Measurements from ENCODE around the gene PRMT3.

Gene PRMT3

GRCh38 chr11:20501252-20501651 is 113.7 kb downstream of the PRMT3 start:
- Histone ChIP-seq H4K20me1 (no peaks in the 10 kb centered on the region), H3K36me3 (peaks cover 28% of the 10 kb centered on the region), H3K27ac (no peak overlapping the region), H3K9me3 (no peaks in the 10 kb centered on the region), H3K9ac (no peak overlapping the region), H3K4me1 (no peaks in the 10 kb centered on the region), H3K4me2 (no peak overlapping the region), H3K27me3 (no peaks in the 10 kb centered on the region), H3K4me3 (no peak overlapping the region)
- no peak for TF ChIP-seq Cebpa-rat (IDR thresholded peaks at IDR 0.05)

DNA sequence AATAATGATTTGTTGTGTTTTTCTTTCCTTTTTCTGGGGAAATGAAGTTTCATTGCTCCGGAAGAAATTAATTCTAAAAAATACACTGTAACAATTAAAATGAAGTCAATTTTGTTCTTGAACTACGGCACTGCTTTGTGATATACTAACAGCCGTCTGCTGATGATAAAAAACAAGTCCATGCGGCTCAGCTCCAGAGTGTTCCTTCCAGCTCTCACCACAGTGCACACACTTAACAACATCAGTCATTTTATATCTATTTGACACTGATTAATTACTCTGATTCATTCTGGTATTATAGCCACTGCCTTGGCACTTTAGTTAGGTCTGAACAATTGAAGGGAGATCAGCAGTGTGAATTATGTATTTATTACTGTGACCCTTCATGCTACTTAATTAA is 114.5 kb downstream of the PRMT3 start:
- Histone ChIP-seq H3K9me3 (no peaks in the 10 kb centered on the region), H3K36me3 (peaks cover 23% of the 10 kb centered on the region), H3K4me1 (no peaks in the 10 kb centered on the region), H3K9ac (no peak overlapping the region), H3K4me2 (no peak overlapping the region), H3K27me3 (no peaks in the 10 kb centered on the region), H4K20me1 (no peaks in the 10 kb centered on the region), H3K4me3 (no peak overlapping the region), H3K27ac (no peak overlapping the region)
- no peak for TF ChIP-seq Cebpa-rat (IDR thresholded peaks at IDR 0.05)

DNA sequence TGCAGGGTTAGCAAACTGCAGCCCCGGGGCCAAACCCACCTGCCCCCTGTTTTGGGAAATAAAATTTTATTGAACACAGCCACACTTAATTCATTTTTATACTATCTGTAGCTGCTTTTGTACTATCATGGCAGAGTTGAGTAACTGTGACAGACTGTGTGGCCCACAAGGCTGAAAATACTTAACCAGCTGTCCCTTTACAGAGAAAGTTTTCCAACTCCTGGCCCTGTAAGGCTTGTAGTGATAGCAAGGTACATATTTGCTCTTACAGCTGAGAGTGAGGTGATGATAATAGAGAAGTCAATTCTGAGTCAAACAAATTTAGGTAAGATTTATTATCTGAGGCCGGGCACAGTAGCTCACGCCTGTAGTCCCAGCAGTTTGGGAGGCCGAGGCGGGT is 124.5 kb downstream of the PRMT3 start:
- Histone ChIP-seq H4K20me1 (no peaks in the 10 kb centered on the region), H3K27me3 (no peaks in the 10 kb centered on the region), H3K4me2 (no peak overlapping the region), H3K36me3 (peaks cover 24% of the 10 kb centered on the region; the same call in 1 of the 2 replicates), H3K4me3 (no peak overlapping the region), H3K9ac (no peak overlapping the region), H3K27ac (no peak overlapping the region), H3K9me3 (no peaks in the 10 kb centered on the region), H3K4me1 (no peaks in the 10 kb centered on the region)
- no peak for TF ChIP-seq Cebpa-rat (IDR thresholded peaks at IDR 0.05)

DNA sequence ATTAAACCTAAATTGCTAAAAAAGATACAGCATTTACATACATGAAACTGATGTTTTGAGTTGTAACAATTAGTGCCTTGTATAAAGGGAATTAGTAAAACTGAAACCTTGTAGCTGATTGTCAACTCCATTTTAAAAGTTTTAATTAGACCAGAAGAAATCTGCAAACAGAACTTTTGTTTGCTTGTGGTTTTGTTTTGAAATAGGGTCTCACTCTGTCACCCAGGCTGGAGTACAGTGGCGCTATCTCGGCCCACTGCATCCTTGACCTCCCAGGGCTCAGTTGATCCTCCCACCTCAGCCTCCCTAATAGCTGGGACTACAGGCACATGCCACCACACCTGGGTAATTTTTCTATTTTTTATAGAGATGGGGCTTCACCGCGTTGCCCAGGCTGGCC is 125.4 kb downstream of the PRMT3 start:
- H3K4me3 ChIP-seq: no peak overlapping the region
- peaks cover 15% of the 10 kb centered on the region; the same call in 1 of the 2 replicates for H3K36me3 ChIP-seq
- H3K9ac ChIP-seq: no peak overlapping the region
- no peaks in the 10 kb centered on the region for H3K9me3 ChIP-seq
- no peaks in the 10 kb centered on the region for H3K4me1 ChIP-seq
- H3K27me3 ChIP-seq: no peaks in the 10 kb centered on the region
- H3K27ac ChIP-seq: no peak overlapping the region
- H4K20me1 ChIP-seq: no peaks in the 10 kb centered on the region
- no peak overlapping the region for H3K4me2 ChIP-seq
- TF ChIP-seq Cebpa-rat (IDR thresholded peaks at IDR 0.05): no peak

- no peaks in the 10 kb centered on the region for H4K20me1 ChIP-seq
- H3K4me3 ChIP-seq: no peak overlapping the region
- no peaks in the 10 kb centered on the region for H3K36me3 ChIP-seq
- H3K4me2 ChIP-seq: no peak overlapping the region
- no peak overlapping the region for H3K27ac ChIP-seq
- TF ChIP-seq Cebpa-rat (IDR thresholded peaks at IDR 0.05): no peak
- no peaks in the 10 kb centered on the region for H3K9me3 ChIP-seq
- no peak overlapping the region for H3K9ac ChIP-seq
- no peaks in the 10 kb centered on the region for H3K27me3 ChIP-seq
- no peaks in the 10 kb centered on the region for H3K4me1 ChIP-seq
Observed at GRCh38 chr11:20518323-20518834, 130.9 kb downstream of the PRMT3 start.

DNA sequence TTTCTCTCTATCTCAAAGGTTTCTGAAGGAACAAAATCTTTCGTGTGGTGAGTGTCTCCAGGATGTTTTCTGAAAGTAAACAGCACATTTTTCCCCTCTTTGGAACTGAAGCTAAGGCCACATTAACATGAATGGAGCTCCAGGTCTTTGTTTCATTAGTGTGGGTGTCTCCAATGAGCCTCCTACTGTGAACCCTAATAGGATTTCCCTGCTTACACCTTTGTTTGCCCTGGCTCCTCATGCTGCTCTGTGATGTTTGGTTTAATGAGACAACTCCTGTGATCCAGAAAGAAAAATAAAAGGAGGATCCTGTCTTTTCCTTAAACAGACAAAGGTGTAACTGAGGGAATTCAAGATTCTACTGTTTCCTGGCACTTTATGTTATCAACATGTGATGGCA is 135.0 kb downstream of the PRMT3 start:
- H3K27me3 ChIP-seq: no peaks in the 10 kb centered on the region
- no peak overlapping the region for H3K4me2 ChIP-seq
- no peaks in the 10 kb centered on the region for H3K4me1 ChIP-seq
- TF ChIP-seq Cebpa-rat (IDR thresholded peaks at IDR 0.05): no peak
- no peak overlapping the region for H3K4me3 ChIP-seq
- no peak overlapping the region for H3K9ac ChIP-seq
- H3K36me3 ChIP-seq: no peaks in the 10 kb centered on the region
- no peaks in the 10 kb centered on the region for H3K9me3 ChIP-seq
- no peak overlapping the region for H3K27ac ChIP-seq
- no peaks in the 10 kb centered on the region for H4K20me1 ChIP-seq

- Histone ChIP-seq H3K27ac (no peak overlapping the region), H4K20me1 (no peaks in the 10 kb centered on the region), H3K4me3 (no peak overlapping the region), H3K27me3 (no peaks in the 10 kb centered on the region), H3K36me3 (no peaks in the 10 kb centered on the region), H3K9me3 (no peaks in the 10 kb centered on the region), H3K4me2 (no peak overlapping the region), H3K4me1 (no peaks in the 10 kb centered on the region), H3K9ac (no peak overlapping the region)
- TF ChIP-seq Cebpa-rat (IDR thresholded peaks at IDR 0.05): no peak
Observed at GRCh38 chr11:20529757-20530156, 142.2 kb downstream of the PRMT3 start.

DNA sequence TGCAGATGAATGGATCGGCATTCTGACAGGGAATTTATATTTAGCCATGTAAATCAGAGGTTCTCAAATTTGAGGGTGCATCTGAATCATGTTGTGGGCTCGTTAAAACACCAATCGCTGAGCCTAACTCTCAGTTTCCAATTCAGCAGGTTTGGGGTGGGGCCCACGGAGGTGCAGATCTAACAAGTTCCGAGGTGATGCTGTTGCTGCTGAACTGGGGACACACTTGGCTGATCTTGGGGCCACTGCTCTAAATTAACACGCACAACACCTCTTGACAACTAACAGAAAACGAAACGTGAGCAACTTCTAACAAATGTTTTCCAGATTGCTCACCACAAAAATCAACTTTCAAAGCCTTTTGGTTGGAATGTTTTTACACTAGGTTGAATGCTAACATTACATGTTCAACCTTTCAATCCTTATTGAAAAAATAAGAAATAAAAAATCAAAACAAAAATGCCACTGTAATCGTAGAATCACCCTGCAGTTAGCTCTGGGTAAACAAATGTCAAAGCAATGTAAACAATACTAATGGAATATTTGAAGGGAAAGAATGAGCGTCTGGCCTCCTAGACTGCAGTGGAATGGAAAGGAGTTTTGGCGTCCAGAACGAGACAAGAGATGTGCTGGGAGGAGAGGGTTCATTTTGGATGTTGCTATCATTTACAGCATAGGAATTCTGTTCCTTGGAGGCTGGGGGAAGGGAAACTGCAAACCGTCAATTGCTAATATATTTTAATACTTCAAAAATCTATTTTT is 143.6 kb downstream of the PRMT3 start:
- no peaks in the 10 kb centered on the region for H3K4me1 ChIP-seq
- no peaks in the 10 kb centered on the region for H4K20me1 ChIP-seq
- H3K4me3 ChIP-seq: no peak overlapping the region
- no peaks in the 10 kb centered on the region for H3K27me3 ChIP-seq
- no peak overlapping the region for H3K9ac ChIP-seq
- H3K9me3 ChIP-seq: no peaks in the 10 kb centered on the region
- H3K36me3 ChIP-seq: no peaks in the 10 kb centered on the region
- H3K4me2 ChIP-seq: no peak overlapping the region
- TF ChIP-seq Cebpa-rat (IDR thresholded peaks at IDR 0.05): no peak
- no peak overlapping the region for H3K27ac ChIP-seq

GRCh38 chr11:20535271-20535881 is 147.9 kb downstream of the PRMT3 start:
- peaks cover 11% of the 10 kb centered on the region for H3K9me3 ChIP-seq
- no peaks in the 10 kb centered on the region for H3K4me1 ChIP-seq
- no peak for TF ChIP-seq Cebpa-rat (IDR thresholded peaks at IDR 0.05)
- no peak overlapping the region for H3K4me2 ChIP-seq
- H4K20me1 ChIP-seq: no peaks in the 10 kb centered on the region
- no peak overlapping the region for H3K4me3 ChIP-seq
- no peak overlapping the region for H3K9ac ChIP-seq
- no peaks in the 10 kb centered on the region for H3K27me3 ChIP-seq
- no peak overlapping the region for H3K27ac ChIP-seq
- no peaks in the 10 kb centered on the region for H3K36me3 ChIP-seq

DNA sequence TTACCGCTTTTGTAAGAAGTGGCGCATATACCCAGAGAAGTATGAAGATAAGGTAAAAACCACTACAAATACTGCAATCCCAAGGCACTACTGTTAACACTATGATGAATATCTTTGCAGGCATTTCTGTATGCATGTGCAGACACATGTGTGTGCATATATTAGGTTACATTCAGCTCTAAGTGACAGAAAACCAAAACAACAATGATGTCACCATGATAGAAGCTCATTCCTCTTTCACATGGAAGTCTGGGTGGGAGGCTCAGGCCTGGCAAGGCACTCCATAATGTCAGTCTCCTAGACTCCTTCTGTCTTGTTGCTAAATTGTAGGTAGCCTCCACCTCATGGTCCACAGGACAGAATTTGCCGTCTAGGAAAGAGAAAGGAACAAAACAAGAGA is 148.8 kb downstream of the PRMT3 start:
- Histone ChIP-seq H4K20me1 (no peaks in the 10 kb centered on the region), H3K4me3 (no peak overlapping the region), H3K4me2 (no peak overlapping the region), H3K9me3 (peaks cover 11% of the 10 kb centered on the region), H3K4me1 (no peaks in the 10 kb centered on the region), H3K27me3 (no peaks in the 10 kb centered on the region), H3K27ac (no peak overlapping the region), H3K36me3 (no peaks in the 10 kb centered on the region), H3K9ac (no peak overlapping the region)
- no peak for TF ChIP-seq Cebpa-rat (IDR thresholded peaks at IDR 0.05)

All from BLaER1 (cell line).